OCI-LY1 (cell line): ENCODE measurements around the gene TUBB3.
"Not testable (repeated sequence)": the region's sequence is repeated elsewhere in the genome, so short reads cannot be mapped to it uniquely, and the experiment has no call there.

Experiments used
- H2AFZ ChIP-seq: fragments of 200-600 bp; sonication (generic), shearing (Covaris generic); 2 replicates; pipeline ENCODE4 v1.6.0; 2014; ENCODE audit warnings: antibody characterized with exemption, mild to moderate bottlenecking, low read length
- H3F3A ChIP-seq: fragments of 200-600 bp; sonication (generic), shearing (Covaris generic); 2 replicates; pipeline ENCODE4 v1.6.0; 2014; ENCODE audit warnings: mild to moderate bottlenecking, antibody characterized with exemption, low read length, moderate library complexity; ENCODE audit not compliant: insufficient read depth
- H3K27ac ChIP-seq: fragments of 200-600 bp; sonication (generic); 2 replicates; pipeline ENCODE4 v1.5.1; 2014; ENCODE audit warnings: low read length, mixed run types, mild to moderate bottlenecking, low read depth; ENCODE audit not compliant: poor library complexity, severe bottlenecking
- H3K27me3 ChIP-seq: fragments of 200-600 bp; sonication (generic); 2 replicates; pipeline ENCODE4 v1.6.0; 2014; ENCODE audit warnings: antibody characterized with exemption, mild to moderate bottlenecking, low read length, moderate library complexity; ENCODE audit not compliant: insufficient read depth
- H3K36me3 ChIP-seq: fragments of 200-600 bp; sonication (generic); 2 replicates; pipeline ENCODE4 v1.6.1; 2014; ENCODE audit warnings: mild to moderate bottlenecking, antibody characterized with exemption, low read length, moderate library complexity, mixed read lengths; ENCODE audit not compliant: insufficient read depth
- H3K4me1 ChIP-seq: fragments of 200-600 bp; sonication (generic); 2 replicates; pipeline ENCODE4 v1.5.1; 2014; ENCODE audit warnings: mild to moderate bottlenecking, low read length, moderate library complexity; ENCODE audit not compliant: insufficient read depth, severe bottlenecking
- H3K4me2 ChIP-seq: fragments of 200-600 bp; sonication (generic), shearing (Covaris generic); 2 replicates; pipeline ENCODE4 v1.6.1; 2014; ENCODE audit warnings: low read length
- H3K4me3 ChIP-seq: fragments of 200-600 bp; sonication (generic); 2 replicates; pipeline ENCODE4 v1.5.1; 2014; ENCODE audit warnings: low read length, low read depth, mild to moderate bottlenecking, mixed read lengths; ENCODE audit not compliant: poor library complexity, severe bottlenecking
- H3K79me2 ChIP-seq: fragments of 200-600 bp; shearing (Covaris generic); 2 replicates; pipeline ENCODE4 v1.6.1; 2016; ENCODE audit warnings: mixed run types, low read length, mixed read lengths; ENCODE audit not compliant: insufficient read depth
- H3K9ac ChIP-seq: fragments of 200-600 bp; sonication (generic), shearing (Covaris generic); 2 replicates; pipeline ENCODE4 v1.6.1; 2014; ENCODE audit warnings: mild to moderate bottlenecking, low read length, mixed read lengths
- H3K9me2 ChIP-seq: fragments of 200-600 bp; sonication (generic), shearing (Covaris generic); 2 replicates; pipeline ENCODE4 v1.6.1; 2014; ENCODE audit warnings: low read depth, mild to moderate bottlenecking, low read length, mixed read lengths
- H3K9me3 ChIP-seq: fragments of 200-600 bp; shearing (Covaris generic); 2 replicates; pipeline ENCODE4 v1.6.1; 2014; ENCODE audit warnings: low read length, mixed read lengths
- H4K20me1 ChIP-seq: fragments of 200-600 bp; sonication (generic), shearing (Covaris generic); 2 replicates; pipeline ENCODE4 v1.6.0; 2016; ENCODE audit warnings: mild to moderate bottlenecking, low read length; ENCODE audit not compliant: insufficient read depth
- EZH2 ChIP-seq: fragments of 200-600 bp; sonication (generic), shearing (Covaris generic); IDR thresholded peaks from 2 replicates; pipeline ENCODE4 v1.8.0; 2017; ENCODE audit warnings: borderline replicate concordance, mixed run types, mild to moderate bottlenecking, antibody characterized with exemption, low read length, moderate library complexity, mixed read lengths
- TF ChIP-seq, protein P1 (sequence below): fragments of 200-600 bp; sonication (generic), shearing (Covaris generic); IDR thresholded peaks from 2 replicates; pipeline ENCODE4 v1.5.1; 2017; ENCODE audit warnings: mild to moderate bottlenecking, antibody characterized with exemption, low read length, moderate library complexity, mixed read lengths

The TUBB3 gene

DNA sequence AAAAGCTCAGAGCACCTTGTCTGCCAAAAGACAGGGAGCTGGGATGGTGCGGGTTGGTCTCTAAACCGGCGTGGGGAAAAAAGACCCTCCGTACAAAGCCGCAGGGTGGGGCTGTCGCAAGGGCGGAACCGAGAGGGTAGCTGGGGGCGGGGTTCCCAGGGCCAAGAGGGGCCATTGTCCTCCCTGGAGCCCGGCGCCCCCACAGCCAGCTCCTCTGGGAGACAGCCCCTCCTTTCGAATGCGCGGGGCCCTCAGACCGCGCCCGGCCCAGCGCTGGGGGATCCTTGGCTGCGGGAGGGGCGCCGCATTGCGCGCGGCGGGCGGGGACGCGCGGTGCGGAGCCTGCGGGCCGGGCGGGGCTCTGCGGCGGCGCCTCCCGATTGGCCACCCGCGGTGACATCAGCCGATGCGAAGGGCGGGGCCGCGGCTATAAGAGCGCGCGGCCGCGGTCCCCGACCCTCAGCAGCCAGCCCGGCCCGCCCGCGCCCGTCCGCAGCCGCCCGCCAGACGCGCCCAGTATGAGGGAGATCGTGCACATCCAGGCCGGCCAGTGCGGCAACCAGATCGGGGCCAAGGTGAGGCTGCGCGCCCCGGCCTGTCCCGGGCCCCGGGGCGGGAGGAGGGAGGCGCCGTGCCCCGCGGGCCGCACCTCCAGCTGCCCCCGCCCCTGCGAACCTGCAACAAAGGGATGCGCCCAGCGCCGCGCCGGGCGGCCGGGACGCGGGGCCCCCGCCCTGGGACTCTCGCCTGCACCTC lies at the start of gene TUBB3:
Gene TUBB3 (plus strand): TSS at position 459 of the 756 bp plus-strand sequence. CDS start 60 bp downstream, at position 519.
- no peak within 1 kb of the TSS for H3K27ac ChIP-seq
- no peaks in the 10 kb centered on the region for H4K20me1 ChIP-seq
- no peaks in the 10 kb centered on the region for H3K79me2 ChIP-seq
- H3K4me2 ChIP-seq = peak within 1 kb of the TSS; percentile 62
- no peaks in the 10 kb centered on the region for H3K9me3 ChIP-seq
- no peak within 1 kb of the TSS for H2AFZ ChIP-seq
- TF ChIP-seq, protein P1, sequence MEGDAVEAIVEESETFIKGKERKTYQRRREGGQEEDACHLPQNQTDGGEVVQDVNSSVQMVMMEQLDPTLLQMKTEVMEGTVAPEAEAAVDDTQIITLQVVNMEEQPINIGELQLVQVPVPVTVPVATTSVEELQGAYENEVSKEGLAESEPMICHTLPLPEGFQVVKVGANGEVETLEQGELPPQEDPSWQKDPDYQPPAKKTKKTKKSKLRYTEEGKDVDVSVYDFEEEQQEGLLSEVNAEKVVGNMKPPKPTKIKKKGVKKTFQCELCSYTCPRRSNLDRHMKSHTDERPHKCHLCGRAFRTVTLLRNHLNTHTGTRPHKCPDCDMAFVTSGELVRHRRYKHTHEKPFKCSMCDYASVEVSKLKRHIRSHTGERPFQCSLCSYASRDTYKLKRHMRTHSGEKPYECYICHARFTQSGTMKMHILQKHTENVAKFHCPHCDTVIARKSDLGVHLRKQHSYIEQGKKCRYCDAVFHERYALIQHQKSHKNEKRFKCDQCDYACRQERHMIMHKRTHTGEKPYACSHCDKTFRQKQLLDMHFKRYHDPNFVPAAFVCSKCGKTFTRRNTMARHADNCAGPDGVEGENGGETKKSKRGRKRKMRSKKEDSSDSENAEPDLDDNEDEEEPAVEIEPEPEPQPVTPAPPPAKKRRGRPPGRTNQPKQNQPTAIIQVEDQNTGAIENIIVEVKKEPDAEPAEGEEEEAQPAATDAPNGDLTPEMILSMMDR = peak; percentile 19; the same call in 1 of the 2 replicates
- no peak for TF ChIP-seq EZH2
- peak within 1 kb of the TSS; percentile 62 for H3K4me3 ChIP-seq
- H3K9ac ChIP-seq = peak within 1 kb of the TSS; percentile 48
- no peaks in the 10 kb centered on the region for H3K9me2 ChIP-seq
- peaks cover 44% of the 10 kb centered on the region for H3K4me1 ChIP-seq
- H3K27me3 ChIP-seq = no peaks in the 10 kb centered on the region
- no peaks in the 10 kb centered on the region for H3F3A ChIP-seq
- H3K36me3 ChIP-seq = no peaks in the 10 kb centered on the region

DNA sequence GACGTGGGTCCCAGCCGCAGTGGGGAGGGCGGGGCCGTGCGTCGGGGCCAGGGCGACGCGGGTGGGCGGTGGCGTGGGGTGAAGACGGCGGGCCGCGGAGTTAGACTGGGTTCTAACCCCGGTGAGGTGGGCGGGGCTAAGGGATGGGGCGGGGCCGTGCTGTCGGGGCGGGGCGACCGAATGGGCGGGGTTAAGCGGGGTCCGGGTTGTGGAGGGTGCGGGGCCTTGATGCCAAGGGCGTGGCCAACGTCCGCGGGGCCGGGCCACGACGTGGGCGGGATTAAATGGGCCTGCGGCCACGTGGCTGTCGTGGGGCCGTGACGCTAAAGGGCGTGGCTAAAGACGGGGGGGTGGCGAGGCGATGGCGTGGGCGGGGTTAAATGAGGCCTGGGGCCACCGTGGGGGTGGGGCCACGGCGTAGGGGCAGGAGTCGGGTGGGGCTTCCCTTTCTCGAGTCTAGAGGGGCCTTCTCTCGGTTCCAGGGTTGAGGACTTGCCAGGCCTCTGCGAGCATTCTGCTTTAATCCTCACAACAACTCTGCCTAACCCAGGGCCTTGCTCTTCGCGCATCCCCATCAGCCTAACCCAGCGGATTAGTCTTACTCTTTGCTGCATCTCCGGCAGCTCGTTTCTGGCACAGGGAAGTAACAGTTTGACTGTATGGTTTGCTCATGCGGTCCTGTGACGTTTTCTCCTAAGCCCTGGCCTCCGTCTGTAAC lies 49.0 kb upstream of the TUBB3 start:
- Histone ChIP-seq H3F3A (no peaks in the 10 kb centered on the region), H3K36me3 (peaks cover 47% of the 10 kb centered on the region), H3K79me2 (peaks cover 29% of the 10 kb centered on the region), H3K4me2 (peak overlapping the region; percentile 66), H3K9me2 (no peaks in the 10 kb centered on the region), H4K20me1 (no peaks in the 10 kb centered on the region), H3K4me3 (peak overlapping the region; percentile 76), H3K9me3 (peaks cover 12% of the 10 kb centered on the region), H2AFZ (no peak overlapping the region), H3K27ac (peak overlapping the region; percentile 87), H3K9ac (peak overlapping the region; percentile 82), H3K27me3 (no peaks in the 10 kb centered on the region), H3K4me1 (peaks cover 17% of the 10 kb centered on the region)
- TF ChIP-seq, protein P1 = no peak
- no peak for TF ChIP-seq EZH2

DNA sequence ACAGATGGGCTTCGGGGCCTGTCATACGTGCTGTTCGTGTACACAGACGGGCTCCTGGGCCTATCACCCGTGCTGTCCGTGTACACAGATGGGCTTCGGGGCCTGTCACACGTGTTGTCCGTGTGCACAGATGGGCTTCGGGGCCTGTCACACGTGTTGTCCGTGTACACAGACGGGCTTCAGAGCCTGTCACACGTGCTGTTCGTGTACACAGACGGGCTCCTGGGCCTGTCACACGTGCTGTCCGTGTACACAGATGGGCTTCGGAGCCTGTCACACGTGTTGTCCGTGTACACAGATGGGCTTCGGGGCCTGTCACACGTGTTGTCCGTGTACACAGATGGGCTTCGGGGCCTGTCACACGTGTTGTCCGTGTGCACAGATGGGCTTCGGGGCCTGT lies 44.0 kb upstream of the TUBB3 start:
- peaks cover 94% of the 10 kb centered on the region for H3K36me3 ChIP-seq
- not testable (repeated sequence) for H3K4me3 ChIP-seq, H3K4me2 ChIP-seq, H3K9me2 ChIP-seq, H3K27ac ChIP-seq, H2AFZ ChIP-seq, H3K4me1 ChIP-seq, H3K9ac ChIP-seq, H3K27me3 ChIP-seq, H3F3A ChIP-seq, H4K20me1 ChIP-seq
- H3K9me3 ChIP-seq = peaks cover 12% of the 10 kb centered on the region
- H3K79me2 ChIP-seq = peaks cover 35% of the 10 kb centered on the region
